AG09309 (cell line): Measurements from ENCODE around the gene ACBD7.
A peak's percentile ranks its signal among the peaks of the same experiment; 100 is the strongest.

Source experiments
- DNase-seq: peaks from one replicate; pipeline ENCODE4 v3.0.0-alpha.2; 2010; ENCODE audit warnings: low read depth
- H3K4me3 ChIP-seq: 2 replicates; pipeline ENCODE4 v1.5.1; 2011; ENCODE audit warnings: mild to moderate bottlenecking, low read depth, low read length, moderate library complexity; ENCODE audit not compliant: control insufficient read depth
- TF ChIP-seq, protein P1 (sequence below): IDR thresholded peaks from 2 replicates; pipeline ENCODE4 v1.5.1; 2011; ENCODE audit warnings: mild to moderate bottlenecking, low read depth, low read length, inconsistent platforms; ENCODE audit not compliant: insufficient read depth, control insufficient read depth; ENCODE audit errors: missing control alignments

The ACBD7 gene

DNA sequence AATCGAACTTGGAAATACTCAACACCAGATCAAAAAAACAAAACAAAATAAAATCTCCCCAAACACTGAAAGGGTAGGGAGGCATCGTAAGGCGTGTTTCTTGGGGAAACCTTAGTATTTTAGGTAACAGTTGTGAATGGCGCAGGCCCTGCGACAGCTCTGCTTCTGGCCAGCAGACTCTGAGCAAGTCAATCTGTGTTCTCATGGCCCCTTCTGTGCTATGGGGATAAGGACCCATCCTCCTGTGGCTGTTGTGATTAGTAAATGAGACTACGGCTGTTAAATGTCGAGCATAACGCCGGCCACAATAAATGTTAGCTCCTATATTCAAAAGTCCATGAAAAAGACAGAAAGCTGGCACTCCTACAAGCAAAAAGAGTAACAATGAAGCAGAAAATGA, 35.6 kb upstream of the ACBD7 start:
- no peak for DNase-seq
- TF ChIP-seq, protein P1, sequence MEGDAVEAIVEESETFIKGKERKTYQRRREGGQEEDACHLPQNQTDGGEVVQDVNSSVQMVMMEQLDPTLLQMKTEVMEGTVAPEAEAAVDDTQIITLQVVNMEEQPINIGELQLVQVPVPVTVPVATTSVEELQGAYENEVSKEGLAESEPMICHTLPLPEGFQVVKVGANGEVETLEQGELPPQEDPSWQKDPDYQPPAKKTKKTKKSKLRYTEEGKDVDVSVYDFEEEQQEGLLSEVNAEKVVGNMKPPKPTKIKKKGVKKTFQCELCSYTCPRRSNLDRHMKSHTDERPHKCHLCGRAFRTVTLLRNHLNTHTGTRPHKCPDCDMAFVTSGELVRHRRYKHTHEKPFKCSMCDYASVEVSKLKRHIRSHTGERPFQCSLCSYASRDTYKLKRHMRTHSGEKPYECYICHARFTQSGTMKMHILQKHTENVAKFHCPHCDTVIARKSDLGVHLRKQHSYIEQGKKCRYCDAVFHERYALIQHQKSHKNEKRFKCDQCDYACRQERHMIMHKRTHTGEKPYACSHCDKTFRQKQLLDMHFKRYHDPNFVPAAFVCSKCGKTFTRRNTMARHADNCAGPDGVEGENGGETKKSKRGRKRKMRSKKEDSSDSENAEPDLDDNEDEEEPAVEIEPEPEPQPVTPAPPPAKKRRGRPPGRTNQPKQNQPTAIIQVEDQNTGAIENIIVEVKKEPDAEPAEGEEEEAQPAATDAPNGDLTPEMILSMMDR, result no peak
- no peak overlapping the region for H3K4me3 ChIP-seq

DNA sequence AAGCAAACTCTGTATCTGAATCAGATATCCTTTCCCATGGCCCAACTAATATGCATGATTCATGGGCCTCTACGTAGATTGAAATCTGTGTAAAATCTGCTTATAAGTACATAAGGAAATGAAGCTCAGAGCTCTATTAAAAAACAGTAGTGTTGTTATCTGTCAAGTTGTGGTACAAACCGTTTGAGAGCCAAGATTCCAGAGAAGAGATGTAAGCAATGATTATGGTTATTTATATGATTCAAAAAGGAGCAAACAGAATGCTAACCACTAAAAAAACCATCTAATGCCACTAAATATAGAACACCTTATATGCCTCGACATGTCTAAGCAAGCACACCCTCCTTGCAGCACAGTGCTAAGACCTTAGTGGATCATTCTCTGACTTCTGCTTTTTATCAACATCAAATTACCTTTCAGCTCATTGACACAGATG, 35.2 kb upstream of the ACBD7 start:
- H3K4me3 ChIP-seq, result no peak overlapping the region
- TF ChIP-seq, protein P1, result no peak
- peak; percentile 88 for DNase-seq

DNA sequence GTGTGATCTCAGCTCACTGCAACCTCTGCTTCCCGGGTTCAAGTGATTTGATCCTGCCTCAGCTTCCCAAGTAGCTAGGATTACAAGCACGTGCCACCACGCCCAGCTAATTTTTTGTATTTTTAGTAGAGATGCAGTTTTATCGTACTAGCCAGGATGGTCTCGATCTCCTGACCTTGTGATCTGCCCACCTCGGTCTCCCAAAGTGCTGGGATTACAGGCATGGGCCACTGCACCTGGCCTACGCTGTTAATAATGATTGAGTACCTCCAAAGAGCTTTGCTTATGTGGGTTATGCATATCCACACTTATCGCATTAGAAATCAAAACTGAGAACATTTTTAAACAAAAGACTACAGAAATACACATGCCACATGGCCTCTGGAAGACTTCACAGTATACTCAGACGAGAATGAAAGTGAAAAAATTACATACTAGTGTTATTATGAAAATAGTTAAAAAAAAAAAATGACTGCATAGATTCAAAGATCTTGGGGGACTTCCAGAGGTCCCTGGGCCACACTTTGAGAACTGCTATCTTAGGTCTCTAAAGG, 34.0 kb upstream of the ACBD7 start:
- no peak for DNase-seq
- H3K4me3 ChIP-seq, result no peak overlapping the region
- TF ChIP-seq, protein P1, result no peak

DNA sequence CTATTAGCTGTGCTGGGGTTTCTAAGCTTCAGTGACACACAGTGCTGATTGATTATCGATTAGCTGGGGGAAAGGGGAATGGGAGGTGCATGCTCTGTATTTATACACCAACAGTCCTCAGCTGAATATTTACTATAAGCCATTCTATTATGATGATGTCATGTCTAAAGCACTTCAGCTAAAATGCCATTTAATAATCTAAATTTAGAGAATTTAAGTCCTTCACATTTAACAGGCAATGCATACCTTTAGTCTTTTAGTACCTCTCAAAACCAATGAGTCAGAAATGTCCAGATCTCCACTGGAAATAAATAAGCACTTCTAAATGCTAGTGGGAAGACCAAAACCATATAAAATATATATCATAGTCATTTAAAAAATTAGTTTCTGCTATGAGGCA, 33.1 kb upstream of the ACBD7 start:
- TF ChIP-seq, protein P1, result no peak
- H3K4me3 ChIP-seq, result no peak overlapping the region
- no peak for DNase-seq

DNA sequence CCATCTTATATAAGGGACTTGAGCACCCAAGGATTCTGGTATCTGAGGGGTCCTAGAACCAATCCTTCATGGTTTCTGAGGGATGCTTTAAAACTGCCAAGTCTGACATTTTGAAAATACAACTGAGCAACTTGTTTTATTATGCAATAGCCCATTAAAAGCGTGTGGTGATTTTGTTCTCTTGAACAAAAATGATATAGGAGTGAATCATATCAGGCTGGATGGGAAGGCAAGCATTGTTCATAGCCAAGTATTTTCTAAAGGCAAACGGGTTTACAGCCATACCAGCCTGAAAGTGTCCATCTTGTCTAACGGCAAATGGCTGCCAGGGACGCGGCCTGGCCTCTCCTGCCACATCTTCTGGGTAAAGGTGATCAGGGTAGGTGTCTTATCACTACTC, 31.9 kb upstream of the ACBD7 start:
- TF ChIP-seq, protein P1, result no peak
- H3K4me3 ChIP-seq, result no peak overlapping the region
- DNase-seq, result peak; percentile 74

DNA sequence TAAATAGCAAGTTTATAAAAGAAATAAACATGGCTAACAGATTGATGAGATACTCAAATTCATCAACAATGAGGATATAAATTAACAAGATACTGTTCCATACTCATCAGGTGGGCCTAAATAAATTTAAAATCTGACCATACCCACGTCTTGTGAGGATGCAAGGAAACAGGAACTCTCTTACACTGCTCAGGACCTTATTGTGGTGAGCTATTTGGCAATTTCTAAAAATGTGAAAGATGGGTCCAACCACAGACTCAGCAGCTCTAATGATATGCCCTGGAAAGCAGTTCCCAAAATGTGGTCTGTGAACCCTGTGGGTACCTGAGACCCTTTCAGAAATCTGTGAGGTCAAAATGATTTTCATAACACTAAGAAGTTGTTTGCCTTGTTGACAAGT, 30.0 kb upstream of the ACBD7 start:
- DNase-seq, result no peak
- no peak overlapping the region for H3K4me3 ChIP-seq
- TF ChIP-seq, protein P1, result no peak

DNA sequence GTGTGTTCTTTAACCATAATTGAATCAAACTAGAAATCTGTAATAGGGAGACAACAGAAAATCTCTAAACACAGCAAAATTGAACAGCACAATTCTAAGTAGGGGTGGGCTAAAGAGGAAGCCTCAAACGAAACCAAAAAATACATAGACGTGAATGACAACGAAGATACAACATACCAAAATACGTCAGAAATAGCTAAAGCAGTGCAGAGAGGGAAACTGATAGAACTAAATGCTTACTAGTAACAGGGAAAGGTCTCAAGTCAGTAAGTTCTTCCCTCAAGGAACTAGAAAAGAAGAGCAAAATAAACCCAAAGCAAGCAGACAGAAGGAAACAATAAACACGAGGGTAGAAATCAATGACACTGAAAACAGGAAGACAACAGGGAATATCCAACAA, 27.6 kb upstream of the ACBD7 start:
- TF ChIP-seq, protein P1, result no peak
- no peak overlapping the region for H3K4me3 ChIP-seq
- no peak for DNase-seq
